LNCaP clone FGC (cell line): ENCODE data around the gene NOP56.
"Not testable (repeated sequence)": the region's sequence is repeated elsewhere in the genome, so short reads cannot be mapped to it uniquely, and the experiment has no call there.

Experiments
- DNase-seq: peaks from one replicate; pipeline ENCODE4 v3.0.0-alpha.2; 2011; ENCODE audit warnings: low read depth
- H3K4me3 ChIP-seq: 2 replicates; pipeline ENCODE4 v1.5.1; 2011; ENCODE audit warnings: mild to moderate bottlenecking, low read depth, low read length, control low read depth
- TF ChIP-seq, protein P1 (sequence below): IDR thresholded peaks from 2 replicates; pipeline ENCODE4 v1.5.1; 2012; ENCODE audit warnings: mild to moderate bottlenecking; ENCODE audit not compliant: control insufficient read depth, insufficient read depth; ENCODE audit errors: extremely low read depth

Gene NOP56

DNA sequence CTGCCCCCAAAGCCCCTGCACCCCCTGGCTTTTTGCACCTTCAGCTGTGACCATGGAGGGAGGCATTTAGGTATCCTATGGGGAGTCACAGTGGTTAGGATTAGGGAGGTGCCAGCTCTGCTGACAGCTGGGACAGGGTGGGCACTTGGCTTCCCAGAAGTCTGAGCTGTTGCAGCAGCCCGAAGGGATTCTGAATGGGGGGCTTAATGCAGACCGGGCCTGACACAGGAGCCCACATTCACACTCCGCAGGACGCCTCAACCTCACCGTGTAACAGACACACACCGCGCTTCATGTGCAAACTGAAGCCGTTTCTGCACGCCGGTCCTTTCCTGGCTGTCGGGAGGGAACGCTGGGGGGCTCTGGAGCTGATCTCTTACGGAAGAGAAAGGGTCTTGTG lies 42.1 kb downstream of the NOP56 start:
- H3K4me3 ChIP-seq, result no peak overlapping the region
- no peak for DNase-seq
- TF ChIP-seq, protein P1, sequence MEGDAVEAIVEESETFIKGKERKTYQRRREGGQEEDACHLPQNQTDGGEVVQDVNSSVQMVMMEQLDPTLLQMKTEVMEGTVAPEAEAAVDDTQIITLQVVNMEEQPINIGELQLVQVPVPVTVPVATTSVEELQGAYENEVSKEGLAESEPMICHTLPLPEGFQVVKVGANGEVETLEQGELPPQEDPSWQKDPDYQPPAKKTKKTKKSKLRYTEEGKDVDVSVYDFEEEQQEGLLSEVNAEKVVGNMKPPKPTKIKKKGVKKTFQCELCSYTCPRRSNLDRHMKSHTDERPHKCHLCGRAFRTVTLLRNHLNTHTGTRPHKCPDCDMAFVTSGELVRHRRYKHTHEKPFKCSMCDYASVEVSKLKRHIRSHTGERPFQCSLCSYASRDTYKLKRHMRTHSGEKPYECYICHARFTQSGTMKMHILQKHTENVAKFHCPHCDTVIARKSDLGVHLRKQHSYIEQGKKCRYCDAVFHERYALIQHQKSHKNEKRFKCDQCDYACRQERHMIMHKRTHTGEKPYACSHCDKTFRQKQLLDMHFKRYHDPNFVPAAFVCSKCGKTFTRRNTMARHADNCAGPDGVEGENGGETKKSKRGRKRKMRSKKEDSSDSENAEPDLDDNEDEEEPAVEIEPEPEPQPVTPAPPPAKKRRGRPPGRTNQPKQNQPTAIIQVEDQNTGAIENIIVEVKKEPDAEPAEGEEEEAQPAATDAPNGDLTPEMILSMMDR, result no peak

DNA sequence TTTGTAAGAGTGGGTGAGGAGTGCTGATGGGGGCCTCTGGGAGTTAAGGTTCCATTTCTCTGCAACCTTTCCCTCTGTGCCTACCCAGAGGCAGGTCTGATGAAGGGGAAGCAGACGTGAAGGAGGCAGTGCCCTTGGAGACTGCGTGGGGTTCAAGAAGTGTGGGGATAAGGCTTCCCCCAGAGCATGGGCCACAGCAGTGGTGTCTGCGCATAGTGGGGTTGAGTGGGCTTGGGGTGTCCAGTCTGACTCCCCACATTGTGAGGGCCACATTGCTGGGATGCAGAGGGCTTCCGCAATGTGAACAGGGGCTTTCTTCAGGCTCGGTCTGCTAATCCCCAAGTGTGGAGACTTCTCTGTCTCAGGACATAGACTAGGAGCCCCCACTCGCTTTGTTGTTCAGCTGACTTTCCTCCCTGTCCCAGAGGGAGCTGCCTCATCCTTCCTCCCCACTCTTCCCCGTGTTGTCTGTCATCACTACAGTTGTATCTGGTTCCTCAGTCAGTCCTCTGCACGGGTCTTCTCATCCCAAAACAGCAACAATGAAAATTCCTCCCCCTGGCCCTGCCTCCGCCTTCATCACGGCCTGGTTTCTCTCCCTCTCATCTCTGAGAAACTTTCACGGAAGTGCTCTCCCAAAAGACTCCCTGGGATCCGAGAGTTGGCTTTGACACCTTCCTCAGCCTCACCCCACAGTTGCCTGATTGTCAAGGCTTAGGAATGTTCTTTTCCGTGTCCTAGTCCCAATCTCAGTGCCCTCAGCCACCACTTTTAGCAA lies 43.0 kb downstream of the NOP56 start:
- DNase-seq, result no peak
- H3K4me3 ChIP-seq, result no peak overlapping the region
- TF ChIP-seq, protein P1, result no peak

DNA sequence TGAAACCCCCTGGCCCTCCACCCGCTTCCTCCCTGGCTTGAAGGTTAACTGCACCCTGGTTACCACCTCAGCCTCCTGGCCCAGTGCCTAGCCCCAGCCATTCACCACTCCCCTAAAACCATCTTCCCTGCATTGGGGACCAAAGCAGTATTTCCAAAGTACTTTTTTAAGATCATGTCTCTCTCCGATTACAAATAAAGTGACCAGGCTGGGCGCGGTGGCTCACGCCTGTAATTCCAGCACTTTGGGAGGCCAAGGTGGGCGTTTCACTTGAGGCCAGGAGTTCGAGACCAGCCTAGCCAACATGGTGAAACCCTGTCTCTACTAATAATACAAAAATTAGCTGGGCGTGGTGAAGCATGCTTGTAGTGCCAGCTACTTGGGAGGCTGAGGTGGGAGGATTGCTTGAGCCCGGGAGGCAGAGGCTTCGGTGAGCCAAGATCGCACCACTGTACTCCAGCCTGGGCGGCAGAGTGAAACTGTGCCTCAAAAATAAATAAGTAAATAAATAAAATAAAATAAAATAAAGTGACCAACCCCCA lies 43.6 kb downstream of the NOP56 start:
- H3K4me3 ChIP-seq, DNase-seq: not testable (repeated sequence)

DNA sequence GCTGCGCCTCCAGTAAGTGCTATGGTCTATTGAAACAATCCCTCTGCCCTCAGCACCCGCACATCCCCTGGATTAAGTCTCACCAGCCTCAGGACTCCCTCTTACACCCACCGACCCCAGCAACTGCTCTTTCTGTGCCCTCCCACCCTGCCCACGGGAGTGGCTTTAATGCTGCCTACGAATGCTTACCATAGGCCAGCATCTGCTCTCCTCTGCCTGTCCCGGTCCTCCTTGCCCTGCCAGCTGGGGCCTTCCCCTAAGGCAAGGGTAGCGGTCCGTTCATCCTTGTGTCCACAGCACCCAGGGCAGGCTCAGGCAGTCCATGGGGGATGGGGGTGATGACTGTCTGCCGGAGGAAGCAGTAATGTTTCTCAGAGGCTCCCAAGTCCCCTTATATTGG lies 44.2 kb downstream of the NOP56 start:
- TF ChIP-seq, protein P1, result no peak
- H3K4me3 ChIP-seq, result no peak overlapping the region
- DNase-seq, result no peak

DNA sequence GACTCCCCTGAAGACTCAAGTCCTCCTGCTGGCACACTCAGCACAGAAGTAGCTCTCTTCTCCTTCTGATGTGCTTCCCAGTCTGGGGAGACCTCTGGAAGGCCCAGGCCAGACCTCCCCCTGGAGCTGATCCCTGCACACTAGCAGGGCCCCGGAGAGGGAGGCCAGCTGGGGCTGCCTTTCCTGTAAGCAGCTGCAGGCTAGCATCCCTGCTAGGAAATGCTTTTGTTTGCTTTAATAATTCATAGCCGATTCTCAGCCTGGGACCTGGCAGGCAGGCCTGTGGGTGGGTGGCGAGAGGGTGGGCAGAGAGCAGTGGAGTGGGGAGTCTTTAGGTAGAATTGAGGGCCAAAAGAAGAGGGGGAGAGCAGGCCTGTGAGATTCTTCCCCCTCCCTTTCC lies 45.3 kb downstream of the NOP56 start:
- TF ChIP-seq, protein P1, result no peak
- no peak for DNase-seq
- no peak overlapping the region for H3K4me3 ChIP-seq

DNA sequence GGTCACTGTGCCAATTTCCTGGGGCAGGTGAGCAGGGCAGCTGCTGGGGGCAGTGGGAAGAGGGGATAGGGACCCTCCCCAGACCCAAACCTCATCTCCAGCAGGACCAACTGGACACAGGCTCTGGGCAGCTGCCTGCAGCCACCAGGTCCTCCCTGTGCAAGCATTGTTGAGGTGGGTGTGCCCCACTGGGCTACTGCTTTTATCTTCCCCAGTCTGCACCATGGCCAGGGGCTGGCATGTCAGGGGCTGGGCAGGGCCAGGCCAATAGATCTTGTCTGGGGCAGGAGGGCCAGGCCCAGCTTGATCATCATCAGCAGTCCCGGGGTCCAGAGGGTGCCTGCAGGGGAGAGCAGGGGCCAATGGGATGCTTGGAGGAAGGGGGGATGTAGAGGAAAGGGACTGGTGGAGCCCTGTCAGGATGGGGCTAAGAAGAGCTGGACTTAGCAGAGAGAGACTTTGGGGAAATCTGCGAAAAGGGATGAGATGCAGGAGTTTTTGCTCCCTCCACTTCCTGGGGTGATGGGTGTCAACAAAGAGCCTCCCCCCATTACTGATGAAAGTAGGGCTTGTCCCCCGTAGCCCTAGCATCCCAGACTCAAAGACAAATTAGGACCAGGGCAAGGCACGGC lies 45.9 kb downstream of the NOP56 start:
- TF ChIP-seq, protein P1, result no peak
- DNase-seq, result no peak
- no peak overlapping the region for H3K4me3 ChIP-seq

DNA sequence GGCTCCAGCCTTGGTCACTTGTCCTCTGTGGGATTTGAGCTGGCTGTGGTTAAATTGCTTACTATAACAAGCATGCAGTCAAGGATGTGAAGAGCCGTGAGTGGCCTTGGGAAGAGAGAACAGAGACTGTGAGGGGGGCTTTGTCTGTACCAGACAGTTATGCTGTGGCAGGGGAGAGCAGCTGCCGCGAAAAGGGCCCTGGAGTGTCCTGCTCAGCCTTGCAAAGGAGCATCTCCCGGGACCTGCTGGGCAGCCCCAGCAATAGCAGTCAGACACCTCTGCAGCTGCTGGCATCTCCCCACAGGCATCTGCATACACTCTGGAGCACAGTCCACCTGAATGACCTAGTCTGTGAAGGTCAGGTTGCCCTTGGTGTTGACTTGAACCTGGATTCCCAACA lies 46.5 kb downstream of the NOP56 start:
- H3K4me3 ChIP-seq, result no peak overlapping the region
- DNase-seq, result no peak
- TF ChIP-seq, protein P1, result no peak
